WERI-Rb-1 (cell line): ENCODE results near the gene ADGRG1.

Experiments
- DNase-seq: peaks from one replicate; pipeline ENCODE4 v3.0.0-alpha.2; 2020
- H3K27ac ChIP-seq: fragments of 250-450 bp; sonication (Bioruptor Pico); 2 replicates; pipeline ENCODE4 v1.5.1; 2020; ENCODE audit warnings: mild to moderate bottlenecking, moderate library complexity
- H3K27me3 ChIP-seq: fragments of 250-450 bp; sonication (Bioruptor Pico); 2 replicates; pipeline ENCODE4 v1.5.1; 2021; ENCODE audit warnings: mild to moderate bottlenecking, low read depth, moderate library complexity; ENCODE audit not compliant: insufficient read depth, severe bottlenecking
- H3K36me3 ChIP-seq: fragments of 250-450 bp; sonication (Bioruptor Pico); 2 replicates; pipeline ENCODE4 v1.5.1; 2020; ENCODE audit warnings: mild to moderate bottlenecking, moderate library complexity
- H3K4me3 ChIP-seq: 2 replicates; pipeline ENCODE4 v1.5.1; 2011; ENCODE audit warnings: low read depth, mild to moderate bottlenecking, control low read depth, low read length
- H3K9me3 ChIP-seq: fragments of 250-450 bp; sonication (Bioruptor Pico); 2 replicates; pipeline ENCODE4 v1.5.1; 2021; ENCODE audit warnings: mild to moderate bottlenecking, moderate library complexity; ENCODE audit not compliant: severe bottlenecking
- CTCF ChIP-seq: IDR thresholded peaks from 2 replicates; pipeline ENCODE4 v1.5.1; 2011; ENCODE audit warnings: low read depth, mild to moderate bottlenecking, control low read depth, inconsistent platforms, low read length

Gene ADGRG1

GRCh38 chr16:57714047-57714446, 85.6 kb downstream of the ADGRG1 start:
- Histone ChIP-seq H3K9me3 (no peaks in the 10 kb centered on the region), H3K27me3 (no peaks in the 10 kb centered on the region), H3K4me3 (no peak overlapping the region), H3K36me3 (no peaks in the 10 kb centered on the region), H3K27ac (no peak overlapping the region)
- TF ChIP-seq CTCF, result no peak
- DNase-seq, result no peak
